ENCODE data around the gene CD36. TPM values are rescaled to one million over a fixed set of nuclear protein-coding genes. Genes with fewer than 3 reads are reported as not detected.

The CD36 gene
- total and polyA plus RNA-seq, 10 of the 15 experiments (the other 5 are each of a cell fraction or from before 2014, with no cell fraction given) = 0.20 to 283 (median 172) TPM

DNA sequence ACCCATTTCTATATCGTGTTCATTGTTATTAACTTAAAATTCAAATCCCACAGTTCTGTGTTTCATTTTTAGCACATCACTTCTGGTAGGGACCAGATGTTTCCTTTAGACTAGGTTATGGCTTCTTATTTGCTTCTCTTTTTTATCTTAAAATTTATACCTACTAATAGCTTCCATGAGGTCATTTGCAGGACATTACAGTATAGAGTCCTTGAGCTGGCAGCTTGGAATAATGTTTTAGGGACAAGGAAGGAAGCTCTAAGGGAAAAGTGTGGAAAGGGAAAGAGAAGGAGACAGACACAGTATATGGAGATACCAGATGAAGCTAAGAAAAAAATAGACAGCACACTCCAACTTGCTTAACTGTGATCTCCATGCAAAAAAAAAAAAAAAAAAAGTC, 48.8 kb upstream of the CD36 start:
- no peak overlapping the region for H3K27ac ChIP-seq (ENCODE audit: control insufficient read depth, insufficient read depth)
- H3K79me2 ChIP-seq (ENCODE audit: control insufficient read depth, insufficient read depth, low read length) = no peaks in the 10 kb centered on the region
- BruUV-seq (replicated peaks) = no TSS peak
- H3K36me3 ChIP-seq (ENCODE audit: control insufficient read depth in 2 of 2, insufficient read depth in 2 of 2, low read length in 1 of 2) = no peaks in the 10 kb centered on the region
- FAIRE-seq = no peak
- intact Hi-C loops (cut with micrococcal nuclease; ENCODE audit: unreplicated experiment) (no loop called here), in situ Hi-C loops (cut with MboI) (no loop called here)
- H3K4me3 ChIP-seq = no peak overlapping the region
- no peaks in the 10 kb centered on the region for H3K9me3 ChIP-seq (replicated peaks; ENCODE audit: control insufficient read depth, insufficient read depth, low read length)
- H3K4me1 ChIP-seq (ENCODE audit: control insufficient read depth, insufficient read depth, low read length) = no peaks in the 10 kb centered on the region
- H4K20me1 ChIP-seq (ENCODE audit: control insufficient read depth, insufficient read depth) = no peaks in the 10 kb centered on the region
- POLR2A ChIA-PET = no interaction called here
- no peak for ATAC-seq
- RAD21 ChIA-PET (ENCODE audit: unreplicated experiment) = interaction anchor here (0.6 to 0.7 kb wide), 2 partner anchors 36 to 678 kb away, joined by 3 to 5 read pairs; no protein-coding TSS in a partner anchor
- SMC1A ChIA-PET (ENCODE audit: uncharacterized antibody, unreplicated experiment) = interaction anchor here (0.6 kb wide), 1 partner anchor 56 kb away, joined by 3 read pairs; no protein-coding TSS in a partner anchor
- H3K9ac ChIP-seq (ENCODE audit: control insufficient read depth, insufficient read depth, low read length) = no peak overlapping the region
- no peaks in the 10 kb centered on the region for H3K27me3 ChIP-seq (replicated peaks in 1 of 2; ENCODE audit: control insufficient read depth in 2 of 2, insufficient read depth in 2 of 2, low read length in 1 of 2)
- WGBS (ENCODE audit: insufficient coverage, insufficient replicate concordance, low lambda C conversion rate, missing lambda C conversion rate) = 0% methylated on average over 1 of the region's 1 CpG
- no peak for DNase-seq (ENCODE audit: low read depth, low spot score)
- H3K4me2 ChIP-seq (ENCODE audit: control insufficient read depth, insufficient read depth) = no peak overlapping the region
- TF ChIP-seq, protein P1, sequence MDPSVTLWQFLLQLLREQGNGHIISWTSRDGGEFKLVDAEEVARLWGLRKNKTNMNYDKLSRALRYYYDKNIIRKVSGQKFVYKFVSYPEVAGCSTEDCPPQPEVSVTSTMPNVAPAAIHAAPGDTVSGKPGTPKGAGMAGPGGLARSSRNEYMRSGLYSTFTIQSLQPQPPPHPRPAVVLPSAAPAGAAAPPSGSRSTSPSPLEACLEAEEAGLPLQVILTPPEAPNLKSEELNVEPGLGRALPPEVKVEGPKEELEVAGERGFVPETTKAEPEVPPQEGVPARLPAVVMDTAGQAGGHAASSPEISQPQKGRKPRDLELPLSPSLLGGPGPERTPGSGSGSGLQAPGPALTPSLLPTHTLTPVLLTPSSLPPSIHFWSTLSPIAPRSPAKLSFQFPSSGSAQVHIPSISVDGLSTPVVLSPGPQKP (IDR thresholded peaks at IDR 0.05; ENCODE audit: low read depth, low read length) = no peak
- no peak for TF ChIP-seq CEBPB (IDR thresholded peaks at IDR 0.05; ENCODE audit: borderline replicate concordance in 1 of 2, low read depth in 2 of 2, low read length in 2 of 2)
- TF ChIP-seq, protein P2, sequence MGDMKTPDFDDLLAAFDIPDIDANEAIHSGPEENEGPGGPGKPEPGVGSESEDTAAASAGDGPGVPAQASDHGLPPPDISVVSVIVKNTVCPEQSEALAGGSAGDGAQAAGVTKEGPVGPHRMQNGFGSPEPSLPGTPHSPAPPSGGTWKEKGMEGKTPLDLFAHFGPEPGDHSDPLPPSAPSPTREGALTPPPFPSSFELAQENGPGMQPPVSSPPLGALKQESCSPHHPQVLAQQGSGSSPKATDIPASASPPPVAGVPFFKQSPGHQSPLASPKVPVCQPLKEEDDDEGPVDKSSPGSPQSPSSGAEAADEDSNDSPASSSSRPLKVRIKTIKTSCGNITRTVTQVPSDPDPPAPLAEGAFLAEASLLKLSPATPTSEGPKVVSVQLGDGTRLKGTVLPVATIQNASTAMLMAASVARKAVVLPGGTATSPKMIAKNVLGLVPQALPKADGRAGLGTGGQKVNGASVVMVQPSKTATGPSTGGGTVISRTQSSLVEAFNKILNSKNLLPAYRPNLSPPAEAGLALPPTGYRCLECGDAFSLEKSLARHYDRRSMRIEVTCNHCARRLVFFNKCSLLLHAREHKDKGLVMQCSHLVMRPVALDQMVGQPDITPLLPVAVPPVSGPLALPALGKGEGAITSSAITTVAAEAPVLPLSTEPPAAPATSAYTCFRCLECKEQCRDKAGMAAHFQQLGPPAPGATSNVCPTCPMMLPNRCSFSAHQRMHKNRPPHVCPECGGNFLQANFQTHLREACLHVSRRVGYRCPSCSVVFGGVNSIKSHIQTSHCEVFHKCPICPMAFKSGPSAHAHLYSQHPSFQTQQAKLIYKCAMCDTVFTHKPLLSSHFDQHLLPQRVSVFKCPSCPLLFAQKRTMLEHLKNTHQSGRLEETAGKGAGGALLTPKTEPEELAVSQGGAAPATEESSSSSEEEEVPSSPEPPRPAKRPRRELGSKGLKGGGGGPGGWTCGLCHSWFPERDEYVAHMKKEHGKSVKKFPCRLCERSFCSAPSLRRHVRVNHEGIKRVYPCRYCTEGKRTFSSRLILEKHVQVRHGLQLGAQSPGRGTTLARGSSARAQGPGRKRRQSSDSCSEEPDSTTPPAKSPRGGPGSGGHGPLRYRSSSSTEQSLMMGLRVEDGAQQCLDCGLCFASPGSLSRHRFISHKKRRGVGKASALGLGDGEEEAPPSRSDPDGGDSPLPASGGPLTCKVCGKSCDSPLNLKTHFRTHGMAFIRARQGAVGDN (IDR thresholded peaks at IDR 0.05) = no peak
- TF ChIP-seq RB1 (IDR thresholded peaks at IDR 0.05; ENCODE audit: borderline replicate concordance) = no peak
- no peak for TF ChIP-seq ZNF207 (IDR thresholded peaks at IDR 0.05; ENCODE audit: borderline replicate concordance)
- TF ChIP-seq CREM (IDR thresholded peaks at IDR 0.05; ENCODE audit: low read depth) = no peak
- no peak for TF ChIP-seq RELA (IDR thresholded peaks at IDR 0.05; ENCODE audit: borderline replicate concordance, partially characterized antibody)
- TF ChIP-seq ATF7 (IDR thresholded peaks at IDR 0.05; ENCODE audit: low read depth) = no peak
- no peak for TF ChIP-seq TCF3 (IDR thresholded peaks at IDR 0.05; ENCODE audit: borderline replicate concordance, insufficient read depth, low read depth, low read length)
- TF ChIP-seq EP300 (IDR thresholded peaks at IDR 0.05; ENCODE audit: borderline replicate concordance in 1 of 2, control insufficient read depth in 1 of 2, low read depth in 2 of 2, low read length in 2 of 2) = no peak
- no peak for TF ChIP-seq FOS (IDR thresholded peaks at IDR 0.05; ENCODE audit: borderline replicate concordance, extremely low read depth, insufficient read length)
- no peak for TF ChIP-seq IRF4 (IDR thresholded peaks at IDR 0.05; ENCODE audit: low read depth, low read length)
- TF ChIP-seq, protein P3, sequence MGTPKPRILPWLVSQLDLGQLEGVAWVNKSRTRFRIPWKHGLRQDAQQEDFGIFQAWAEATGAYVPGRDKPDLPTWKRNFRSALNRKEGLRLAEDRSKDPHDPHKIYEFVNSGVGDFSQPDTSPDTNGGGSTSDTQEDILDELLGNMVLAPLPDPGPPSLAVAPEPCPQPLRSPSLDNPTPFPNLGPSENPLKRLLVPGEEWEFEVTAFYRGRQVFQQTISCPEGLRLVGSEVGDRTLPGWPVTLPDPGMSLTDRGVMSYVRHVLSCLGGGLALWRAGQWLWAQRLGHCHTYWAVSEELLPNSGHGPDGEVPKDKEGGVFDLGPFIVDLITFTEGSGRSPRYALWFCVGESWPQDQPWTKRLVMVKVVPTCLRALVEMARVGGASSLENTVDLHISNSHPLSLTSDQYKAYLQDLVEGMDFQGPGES (IDR thresholded peaks at IDR 0.05) = no peak
- TF ChIP-seq MEF2B (IDR thresholded peaks at IDR 0.05; ENCODE audit: partially characterized antibody, poor library complexity, severe bottlenecking) = no peak
- H2AFZ ChIP-seq (ENCODE audit: control insufficient read depth, low read depth, low read length) = no peak overlapping the region
- CTCF ChIA-PET = interaction anchor here (0.6 kb wide), 1 partner anchor 69 kb away, joined by 3 read pairs; no protein-coding TSS in a partner anchor
